Measurements from ENCODE around the gene CYP4F2. TPM values are rescaled to one million over a fixed set of nuclear protein-coding genes. Genes with fewer than 3 reads are reported as not detected.
"Not testable (repeated sequence)": the region's sequence is repeated elsewhere in the genome, so short reads cannot be mapped to it uniquely, and the experiment has no call there.

Gene CYP4F2
- total RNA-seq, 1 donor from 2014 or later, result not detected

GRCh38 chr19:15863272-15863671, 34.6 kb downstream of the CYP4F2 start:
- Mint-ChIP-seq H3K27ac (no peak overlapping the region), H3K9me3 (peaks cover 4% of the 10 kb centered on the region), H3K36me3 (no peaks in the 10 kb centered on the region), H3K4me1 (ENCODE audit: unreplicated experiment) (no peaks in the 10 kb centered on the region), H3K4me3 (no peak overlapping the region), H3K27me3 (no peaks in the 10 kb centered on the region)
- DNase-seq (ENCODE audit: extremely low spot score, unreplicated experiment), result no peak
- TF ChIP-seq, protein P1, sequence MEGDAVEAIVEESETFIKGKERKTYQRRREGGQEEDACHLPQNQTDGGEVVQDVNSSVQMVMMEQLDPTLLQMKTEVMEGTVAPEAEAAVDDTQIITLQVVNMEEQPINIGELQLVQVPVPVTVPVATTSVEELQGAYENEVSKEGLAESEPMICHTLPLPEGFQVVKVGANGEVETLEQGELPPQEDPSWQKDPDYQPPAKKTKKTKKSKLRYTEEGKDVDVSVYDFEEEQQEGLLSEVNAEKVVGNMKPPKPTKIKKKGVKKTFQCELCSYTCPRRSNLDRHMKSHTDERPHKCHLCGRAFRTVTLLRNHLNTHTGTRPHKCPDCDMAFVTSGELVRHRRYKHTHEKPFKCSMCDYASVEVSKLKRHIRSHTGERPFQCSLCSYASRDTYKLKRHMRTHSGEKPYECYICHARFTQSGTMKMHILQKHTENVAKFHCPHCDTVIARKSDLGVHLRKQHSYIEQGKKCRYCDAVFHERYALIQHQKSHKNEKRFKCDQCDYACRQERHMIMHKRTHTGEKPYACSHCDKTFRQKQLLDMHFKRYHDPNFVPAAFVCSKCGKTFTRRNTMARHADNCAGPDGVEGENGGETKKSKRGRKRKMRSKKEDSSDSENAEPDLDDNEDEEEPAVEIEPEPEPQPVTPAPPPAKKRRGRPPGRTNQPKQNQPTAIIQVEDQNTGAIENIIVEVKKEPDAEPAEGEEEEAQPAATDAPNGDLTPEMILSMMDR (conservative IDR thresholded peaks at IDR 0.05), result no peak

DNA sequence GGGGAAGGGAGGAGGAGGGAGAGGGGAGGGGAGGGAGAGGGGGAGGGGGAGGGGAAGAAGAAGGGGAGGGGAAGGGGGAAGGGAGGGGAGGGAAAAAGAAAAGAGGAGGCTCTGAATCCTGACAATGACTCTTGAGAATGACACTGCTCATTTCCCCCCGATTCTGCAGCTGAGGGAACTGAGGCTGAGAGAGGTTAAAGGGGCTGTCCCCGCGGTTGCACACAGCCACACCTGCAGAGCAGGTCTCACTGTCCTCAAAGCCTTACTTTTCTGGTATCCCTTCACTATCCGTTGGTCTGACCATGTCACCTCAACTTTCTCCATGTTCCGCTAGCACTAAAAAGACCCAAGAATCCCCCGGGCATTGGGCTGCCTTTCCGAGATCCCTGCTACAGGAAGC, 35.4 kb downstream of the CYP4F2 start:
- H3K9me3 Mint-ChIP-seq, result peaks cover 4% of the 10 kb centered on the region
- TF ChIP-seq, protein P1 (conservative IDR thresholded peaks at IDR 0.05), result no peak
- H3K36me3 Mint-ChIP-seq, result no peaks in the 10 kb centered on the region
- H3K27ac Mint-ChIP-seq, result no peak overlapping the region
- DNase-seq (ENCODE audit: extremely low spot score, unreplicated experiment), result no peak
- no peak overlapping the region for H3K4me3 Mint-ChIP-seq
- H3K4me1 Mint-ChIP-seq (ENCODE audit: unreplicated experiment), result no peaks in the 10 kb centered on the region
- H3K27me3 Mint-ChIP-seq, result no peaks in the 10 kb centered on the region

- H3K4me3 Mint-ChIP-seq, result no peak overlapping the region
- TF ChIP-seq, protein P1 (conservative IDR thresholded peaks at IDR 0.05), result no peak
- no peaks in the 10 kb centered on the region for H3K4me1 Mint-ChIP-seq (ENCODE audit: unreplicated experiment)
- no peak for DNase-seq (ENCODE audit: extremely low spot score, unreplicated experiment)
- no peaks in the 10 kb centered on the region for H3K27me3 Mint-ChIP-seq
- H3K9me3 Mint-ChIP-seq, result peaks cover 4% of the 10 kb centered on the region
- H3K36me3 Mint-ChIP-seq, result no peaks in the 10 kb centered on the region
- H3K27ac Mint-ChIP-seq, result no peak overlapping the region
Observed at GRCh38 chr19:15860522-15860921, 37.4 kb downstream of the CYP4F2 start.

- TF ChIP-seq, protein P1 (conservative IDR thresholded peaks at IDR 0.05), result no peak
- Mint-ChIP-seq H3K27me3 (no peaks in the 10 kb centered on the region), H3K36me3 (no peaks in the 10 kb centered on the region), H3K4me3 (no peak overlapping the region), H3K4me1 (ENCODE audit: unreplicated experiment) (no peaks in the 10 kb centered on the region), H3K9me3 (peaks cover 4% of the 10 kb centered on the region), H3K27ac (no peak overlapping the region)
- DNase-seq (ENCODE audit: extremely low spot score, unreplicated experiment), result no peak
Observed at GRCh38 chr19:15859187-15859586, 38.7 kb downstream of the CYP4F2 start.

- Mint-ChIP-seq H3K9me3 (peaks cover 19% of the 10 kb centered on the region), H3K36me3 (no peaks in the 10 kb centered on the region), H3K4me1 (ENCODE audit: unreplicated experiment) (no peaks in the 10 kb centered on the region), H3K27ac (no peak overlapping the region), H3K4me3 (no peak overlapping the region), H3K27me3 (no peaks in the 10 kb centered on the region)
- no peak for DNase-seq (ENCODE audit: extremely low spot score, unreplicated experiment)
- TF ChIP-seq, protein P1 (conservative IDR thresholded peaks at IDR 0.05), result no peak
Observed at GRCh38 chr19:15850385-15850784, 47.5 kb downstream of the CYP4F2 start.

GRCh38 chr19:15846923-15847322, 51.0 kb downstream of the CYP4F2 start:
- no peaks in the 10 kb centered on the region for H3K27me3 Mint-ChIP-seq
- no peaks in the 10 kb centered on the region for H3K4me1 Mint-ChIP-seq (ENCODE audit: unreplicated experiment)

GRCh38 chr19:15843894-15844222, 54.0 kb downstream of the CYP4F2 start:
- H3K9me3 Mint-ChIP-seq, result peaks cover 15% of the 10 kb centered on the region
- H3K27ac Mint-ChIP-seq; H3K4me1 Mint-ChIP-seq (ENCODE audit: unreplicated experiment): not testable (repeated sequence)

More at GRCh38 chr19:15846923-15847322, 51.0 kb downstream of the CYP4F2 start:
- Mint-ChIP-seq H3K4me3 (no peak overlapping the region), H3K9me3 (peaks cover 15% of the 10 kb centered on the region), H3K27ac (no peak overlapping the region), H3K36me3 (no peaks in the 10 kb centered on the region)
- DNase-seq (ENCODE audit: extremely low spot score, unreplicated experiment), result no peak
- TF ChIP-seq, protein P1 (conservative IDR thresholded peaks at IDR 0.05), result no peak

More at GRCh38 chr19:15843894-15844222, 54.0 kb downstream of the CYP4F2 start:
- not testable (repeated sequence) for H3K36me3 Mint-ChIP-seq; DNase-seq (ENCODE audit: extremely low spot score, unreplicated experiment); H3K4me3 Mint-ChIP-seq; H3K27me3 Mint-ChIP-seq

Data from type B pancreatic cell (in vitro differentiated cells).